Measurements from ENCODE around the gene AATK. TPM values are rescaled to one million over a fixed set of nuclear protein-coding genes. Genes with fewer than 3 reads are reported as not detected.
"Not testable (repeated sequence)": the region's sequence is repeated elsewhere in the genome, so short reads cannot be mapped to it uniquely, and the experiment has no call there.

AATK gene
- total RNA-seq, 1 donor from 2014 or later: 10.1 TPM

DNA sequence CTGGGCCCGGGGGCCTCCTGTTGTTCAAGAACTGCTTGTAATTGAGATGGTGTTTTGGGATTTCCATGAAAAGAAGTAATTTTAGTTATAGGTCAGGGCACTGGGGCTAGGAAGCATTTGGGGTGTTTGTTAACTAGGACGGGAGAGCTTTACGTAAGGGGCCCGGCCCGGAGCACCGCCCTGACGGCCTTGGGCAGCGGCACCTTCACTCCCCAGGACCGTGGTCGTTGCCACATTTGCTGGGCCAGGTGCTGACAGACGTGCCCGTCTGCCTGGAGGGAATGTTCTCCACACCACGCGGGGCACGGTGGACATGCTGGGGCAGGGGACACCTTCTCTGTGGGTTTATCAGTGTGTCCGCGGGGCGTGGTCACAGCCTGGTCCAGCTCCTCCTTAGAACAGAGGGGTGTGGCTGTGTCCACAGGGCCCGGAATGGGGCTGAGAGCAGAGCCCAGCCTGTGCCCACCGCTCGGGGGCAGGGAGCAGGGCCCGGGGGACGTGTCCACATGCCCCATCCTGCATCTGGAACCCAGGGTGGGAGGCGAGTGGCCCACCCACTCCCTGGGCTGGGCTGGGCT, 73.4 kb downstream of the AATK start:
- DNase-seq: no peak

DNA sequence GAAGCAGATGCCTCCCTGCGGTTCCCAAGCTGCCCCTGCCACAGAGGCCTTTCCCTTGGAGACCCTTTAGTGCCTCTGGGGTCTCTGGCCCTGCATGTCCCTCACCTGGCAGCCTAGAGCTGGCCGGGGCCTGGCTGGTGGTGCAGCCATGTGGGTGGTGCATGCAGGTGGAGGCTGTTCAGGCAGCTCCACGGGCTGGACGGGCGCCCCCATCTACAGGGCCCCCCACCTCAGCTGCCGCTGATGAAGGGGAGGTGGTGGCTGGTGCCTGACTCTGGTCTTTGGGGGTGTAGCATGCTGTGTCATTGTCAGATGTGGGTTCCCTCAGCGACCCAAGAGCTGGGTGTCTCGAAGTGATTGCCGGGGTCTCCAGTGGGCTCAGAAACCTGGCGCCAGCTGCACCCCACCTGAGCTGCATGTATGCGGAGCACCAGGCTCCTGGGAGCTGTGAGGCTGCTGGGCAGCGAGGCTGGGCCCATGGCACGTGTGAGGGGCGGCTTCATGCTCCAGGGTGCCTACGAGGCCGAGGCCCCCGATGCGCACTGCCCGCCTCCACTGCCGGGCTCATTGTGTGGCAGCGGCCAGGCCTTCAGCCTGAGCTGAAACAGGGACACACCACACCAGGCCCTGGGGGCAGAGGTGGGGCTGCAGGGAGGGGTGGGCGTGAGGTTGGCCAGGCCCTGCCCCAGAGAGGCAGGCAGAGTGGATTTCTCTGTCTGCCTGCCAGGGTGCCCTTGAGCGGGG, 74.1 kb downstream of the AATK start:
- no peak for DNase-seq

DNA sequence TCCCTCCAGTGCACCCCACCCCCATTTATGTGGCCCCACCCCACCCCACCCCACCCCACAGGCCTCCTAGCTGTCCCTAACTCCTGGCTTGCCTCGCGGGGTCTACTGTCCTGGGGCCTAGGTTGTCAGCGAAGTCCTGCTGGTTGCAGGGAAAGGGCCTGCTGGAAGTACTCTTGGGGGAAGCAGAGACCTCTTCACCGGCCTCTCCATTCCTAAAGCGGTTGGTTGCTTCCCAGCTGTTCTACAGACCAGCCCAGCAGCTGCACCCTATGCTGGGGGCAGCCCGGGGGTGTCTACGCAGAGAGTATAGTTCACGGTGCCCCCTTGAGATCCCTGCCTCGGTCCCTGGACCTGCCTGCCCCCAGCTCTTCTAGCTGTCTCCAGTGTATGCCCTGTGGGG, 74.9 kb downstream of the AATK start:
- DNase-seq: no peak

DNA sequence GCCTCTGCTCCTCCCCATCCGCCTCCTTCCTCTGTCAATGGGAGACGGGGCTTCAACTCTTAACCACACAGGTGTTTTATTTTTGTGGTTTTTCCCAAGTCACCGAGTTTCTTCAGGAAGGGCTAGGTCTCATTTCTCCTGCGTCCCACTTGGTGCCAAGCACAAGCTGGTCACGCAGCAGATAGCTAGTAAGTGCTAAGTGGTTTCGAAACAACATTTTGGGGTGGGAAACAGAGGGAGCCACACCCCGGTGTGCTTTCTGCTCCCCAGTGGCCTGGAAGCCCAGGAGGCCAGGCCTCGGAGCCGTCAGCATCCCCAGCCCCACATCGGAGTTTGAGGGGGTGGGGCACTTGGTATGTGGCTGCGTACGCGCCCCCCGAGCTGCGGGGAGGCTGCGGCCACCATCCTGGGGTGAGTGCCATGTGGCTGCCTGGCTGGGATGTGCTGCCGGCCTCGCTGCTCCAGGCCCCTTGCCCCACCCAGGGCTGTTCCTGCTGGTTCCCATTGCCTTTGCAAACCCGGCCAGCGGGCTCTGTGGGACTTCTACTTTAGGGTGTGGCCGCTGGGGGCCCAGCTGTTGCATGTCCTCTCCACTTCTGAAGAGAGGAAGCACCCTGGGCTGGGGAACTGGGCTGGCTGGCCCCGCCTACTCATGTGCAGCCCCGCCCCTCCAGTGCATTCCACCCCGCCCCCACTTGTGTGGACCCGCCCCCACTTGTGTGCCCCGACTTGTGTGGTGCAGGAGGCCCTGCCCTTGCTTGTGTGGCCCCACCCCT, 75.5 kb downstream of the AATK start:
- DNase-seq: no peak

DNA sequence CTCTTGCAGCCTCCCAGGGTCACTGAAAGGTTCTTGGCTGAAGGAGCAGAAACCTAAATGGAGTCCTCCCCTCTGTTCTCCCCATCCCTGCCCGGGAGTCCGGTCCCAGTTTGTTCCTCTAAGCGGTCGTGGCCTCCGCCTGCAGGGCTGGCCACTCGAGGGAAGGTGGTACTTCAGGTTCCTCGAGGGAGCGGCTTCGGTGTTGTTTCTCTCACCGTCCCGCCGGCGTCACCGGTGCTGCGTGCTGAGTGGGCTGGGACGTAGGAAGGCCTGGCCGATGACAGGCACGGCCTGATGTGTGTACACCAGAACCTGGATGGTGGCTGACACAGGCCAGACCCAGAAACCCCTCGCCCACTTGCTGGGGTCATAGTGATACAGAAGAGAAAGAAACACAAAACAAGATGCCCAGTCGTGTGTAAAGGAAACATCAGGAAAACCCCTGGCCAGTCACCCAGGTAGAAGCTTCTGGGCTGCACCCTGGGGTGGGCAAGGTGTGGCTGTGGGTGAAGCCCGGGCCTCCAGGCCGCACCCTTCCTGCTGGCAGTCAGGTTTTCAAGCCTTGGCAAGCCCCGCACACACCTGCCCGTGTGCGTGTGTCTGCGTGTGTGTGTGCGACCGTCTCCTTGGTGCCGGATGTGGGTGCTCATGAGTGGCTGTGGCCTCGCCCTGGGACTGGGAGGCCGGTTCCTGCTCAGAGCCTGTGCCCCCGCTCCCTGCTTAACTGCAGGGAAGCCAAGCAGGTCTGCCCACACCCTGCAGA, 79.1 kb downstream of the AATK start:
- DNase-seq: no peak

GRCh38 chr17:81085420-81085911, 80.6 kb downstream of the AATK start:
- DNase-seq: no peak

- peak; percentile 50 for DNase-seq
Observed at GRCh38 chr17:81084680-81085419, 81.2 kb downstream of the AATK start.

- no peak for DNase-seq
Observed at GRCh38 chr17:81083125-81083765, 82.8 kb downstream of the AATK start.

DNA sequence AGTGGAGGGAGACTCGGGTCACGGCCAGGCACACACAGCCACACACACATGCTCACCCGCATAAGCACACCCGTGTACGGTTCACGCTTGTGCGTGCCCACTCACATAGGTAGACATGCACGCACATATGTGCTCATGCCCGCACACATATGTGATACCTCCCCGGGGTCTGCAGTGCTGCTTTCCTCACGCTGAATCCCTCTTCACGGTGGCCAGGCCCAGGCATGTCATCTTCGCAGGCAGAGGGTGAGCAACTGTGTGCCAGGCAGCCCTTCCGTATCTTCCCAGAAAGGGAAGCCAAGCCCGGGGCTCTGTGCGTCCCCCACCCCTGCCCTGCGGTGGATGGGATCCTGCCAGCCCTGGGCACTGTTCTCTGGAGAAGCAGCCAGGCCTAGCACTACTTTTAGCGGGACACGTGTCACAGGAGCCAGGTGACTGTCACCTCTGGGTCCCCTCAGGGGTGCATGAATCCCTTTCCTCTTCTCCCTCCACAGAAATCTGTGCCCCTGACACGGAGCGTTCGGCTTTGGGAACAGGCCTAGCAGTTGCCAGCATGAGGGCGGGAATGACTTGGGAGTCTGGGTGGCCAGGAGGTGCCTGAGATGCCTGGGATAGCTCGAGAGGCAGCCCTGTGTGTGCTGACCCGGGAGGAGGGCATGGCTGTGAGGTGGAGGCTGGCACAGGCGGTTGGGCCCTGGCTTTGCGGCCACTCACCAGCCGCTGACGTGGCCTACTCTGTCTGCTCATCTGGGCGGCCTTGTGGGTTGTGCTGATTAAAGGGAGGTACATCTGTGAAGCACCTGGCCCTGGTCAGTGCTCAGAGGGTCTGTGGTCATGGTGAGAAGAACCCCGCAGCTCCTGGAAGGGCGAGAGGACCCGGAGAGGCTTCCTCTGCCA, 83.6 kb downstream of the AATK start:
- no peak for DNase-seq

- no peak for DNase-seq
Observed at GRCh38 chr17:81081222-81082176, 84.5 kb downstream of the AATK start.

DNA sequence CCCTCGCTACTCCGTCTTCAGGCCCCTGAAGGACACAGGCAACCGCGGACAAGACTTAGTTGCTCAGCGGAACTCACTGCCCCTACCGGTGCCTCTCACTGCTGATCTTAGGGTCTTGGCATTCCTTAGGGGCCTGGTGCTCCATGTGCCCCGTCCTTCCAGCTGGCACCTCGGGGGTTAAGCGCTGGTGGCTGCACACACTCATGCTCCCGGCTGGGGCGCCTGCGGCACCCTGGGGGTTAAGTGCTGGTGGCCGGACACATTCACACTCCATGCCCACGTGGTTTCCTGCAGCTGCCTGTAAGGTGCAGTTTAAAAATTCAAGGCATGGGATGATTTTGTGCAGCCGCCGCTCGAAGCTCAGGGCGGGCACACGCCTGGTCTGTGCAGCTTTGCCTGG, 86.0 kb downstream of the AATK start:
- DNase-seq: no peak

DNA sequence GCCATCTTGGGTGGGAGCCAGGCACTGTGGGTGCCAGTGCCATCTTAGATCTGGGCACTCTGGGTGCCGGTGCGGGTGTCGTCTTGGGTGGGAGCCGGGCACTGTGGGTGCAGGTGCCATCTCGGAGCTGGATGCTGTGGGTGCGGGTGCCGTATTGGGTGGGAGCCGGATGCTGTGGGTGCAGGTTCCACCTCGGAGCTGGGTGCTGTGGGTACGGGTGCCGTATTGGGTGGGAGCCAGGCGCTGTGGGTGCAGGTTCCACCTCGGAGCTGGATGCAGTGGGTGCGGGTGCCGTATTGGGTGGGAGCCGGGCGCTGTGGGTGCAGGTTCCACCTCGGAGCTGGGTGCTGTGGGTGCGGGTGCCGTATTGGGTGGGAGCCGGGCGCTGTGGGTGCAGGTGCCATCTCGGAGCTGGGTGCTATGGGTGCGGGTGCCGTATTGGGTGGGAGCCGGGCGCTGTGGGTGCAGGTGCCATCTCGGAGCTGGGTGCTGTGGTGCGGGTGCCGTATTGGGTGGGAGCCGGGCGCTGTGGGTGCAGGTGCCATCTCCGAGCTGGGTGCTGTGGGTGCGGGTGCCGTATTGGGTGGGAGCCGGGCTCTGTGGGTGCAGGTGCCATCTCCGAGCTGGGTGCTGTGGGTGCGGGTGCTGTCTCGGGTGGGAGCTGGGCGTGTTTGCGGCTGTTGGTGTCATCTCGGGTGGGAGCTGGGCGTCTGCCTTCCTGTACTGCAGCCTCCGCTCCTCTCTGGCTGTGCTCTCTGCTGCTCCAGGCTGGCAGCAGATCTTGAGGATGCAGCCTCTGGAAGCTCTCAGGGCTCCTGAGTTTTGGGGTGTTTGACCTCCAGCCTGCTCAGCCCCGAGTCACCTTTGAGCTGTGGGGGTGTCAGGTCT, 87.8 kb downstream of the AATK start:
- DNase-seq: not testable (repeated sequence)

GRCh38 chr17:81076141-81076679, 89.8 kb downstream of the AATK start:
- DNase-seq: peak; percentile 52

DNA sequence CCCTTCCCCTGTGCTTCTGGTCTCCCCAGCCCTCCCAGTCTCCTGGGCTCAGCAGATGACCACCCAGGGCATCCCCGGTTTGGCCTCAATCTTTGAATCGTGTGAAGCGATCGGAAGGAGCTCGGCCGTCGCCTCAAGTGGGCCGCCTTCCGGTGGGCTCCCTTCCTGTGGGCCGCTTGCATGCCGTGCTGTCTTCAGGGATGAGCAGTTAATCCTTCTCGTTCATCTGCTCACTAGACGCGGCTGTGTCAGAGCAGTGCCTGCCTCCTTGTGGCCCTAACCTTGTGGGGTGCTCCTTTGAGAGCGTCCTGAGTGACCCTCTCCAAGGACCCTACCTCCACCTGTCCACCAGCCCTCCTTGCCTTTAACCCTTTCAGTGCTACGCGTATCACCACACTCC, 90.7 kb downstream of the AATK start:
- DNase-seq: no peak

DNA sequence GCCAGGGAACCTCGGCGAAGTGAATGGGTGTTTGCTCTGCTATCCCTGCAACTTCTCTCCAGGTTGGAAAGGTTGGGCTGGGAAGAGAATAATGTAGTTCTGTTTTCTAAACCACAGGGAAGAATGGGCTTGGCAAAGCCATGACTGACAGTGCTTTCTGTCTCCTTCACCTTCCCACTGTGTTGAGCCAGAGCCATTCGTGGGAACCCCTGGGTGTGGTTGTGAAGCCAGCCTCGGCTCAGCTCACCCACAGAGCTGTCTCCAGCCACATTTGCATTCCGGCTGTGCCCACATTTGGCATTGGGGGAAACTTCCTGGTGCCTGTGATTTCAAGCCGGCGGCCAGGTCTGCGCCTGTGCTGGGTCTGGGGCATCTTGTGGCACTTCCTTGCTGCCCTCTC, 91.1 kb downstream of the AATK start:
- no peak for DNase-seq

DNA sequence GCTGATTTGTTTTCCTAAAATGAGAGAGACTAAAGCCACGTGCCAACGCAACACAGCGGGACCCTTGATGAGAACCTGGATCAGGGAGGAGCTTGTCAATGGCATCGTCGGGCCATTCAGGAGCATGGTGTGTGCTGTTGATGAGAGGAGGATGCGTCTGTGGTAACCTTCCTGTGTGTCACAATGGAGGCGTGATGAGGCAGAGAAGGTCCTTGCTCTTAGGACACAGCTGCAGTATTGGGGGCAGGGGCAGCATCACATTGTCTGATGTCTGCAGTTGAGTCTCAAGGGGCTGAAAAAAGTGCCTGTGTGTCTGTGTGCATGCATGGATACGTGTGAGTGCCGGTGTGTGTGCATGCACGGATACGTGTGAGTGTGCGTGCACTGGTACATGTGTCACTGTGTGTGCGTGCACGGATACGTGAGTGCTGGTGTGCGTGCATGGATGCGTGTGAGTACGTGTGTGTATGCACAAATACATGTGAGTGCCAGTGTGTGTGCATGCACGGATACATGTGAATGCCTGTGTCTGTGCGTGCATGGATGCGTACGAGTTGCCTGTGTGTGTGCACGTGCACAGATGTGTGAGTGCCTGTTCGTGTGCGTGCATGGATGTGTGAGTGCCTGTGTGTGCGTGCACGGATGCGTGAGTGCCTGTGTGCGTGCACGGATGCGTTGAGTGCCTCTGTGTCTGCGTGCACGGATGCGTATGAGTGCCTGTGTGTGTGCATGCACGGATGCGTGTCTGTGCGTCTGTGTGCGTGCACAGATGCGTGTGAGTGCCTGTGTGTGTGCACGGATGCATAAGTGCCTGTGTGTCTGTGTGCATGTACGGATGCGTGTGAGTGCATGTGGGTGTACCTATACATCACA, 91.8 kb downstream of the AATK start:
- no peak for DNase-seq
